Caco-2 (cell line): Measurements from ENCODE around the gene FNBP1. TPM values are rescaled to one million over a fixed set of nuclear protein-coding genes. Genes with fewer than 3 reads are reported as not detected.

Source experiments
- BruUV-seq: library from RNA; stranded (reverse); fragments of 400-500 nt; replicated peaks from 2 replicates; lab custom pipeline; 2021; lab: Mats Ljungman, UMichigan
- CTCF ChIA-PET: fragments of 300-600 bp; sonication (Branson Sonifier 250); formaldehyde crosslinking; loops from one replicate; lab custom pipeline; 2022; ENCODE audit warnings: antibody characterized with exemption; lab: Charles Lee
- POLR2A ChIA-PET: fragments of 300-600 bp; sonication (Branson Sonifier 250); formaldehyde crosslinking; loops from one replicate; lab custom pipeline; 2022; ENCODE audit warnings: antibody characterized with exemption; lab: Charles Lee
- DNase-seq, 2 experiments: peaks; one replicate each; pipeline versions ENCODE4 v3.0.0 to v3.0.0-alpha.2; 2020 to 2022
- H3K27me3 ChIP-seq: replicated peaks from 2 replicates; pipeline ENCODE4 v1.6.0; 2011; ENCODE audit warnings: low read length; ENCODE audit not compliant: control insufficient read depth, insufficient read depth
- H3K36me3 ChIP-seq: 2 replicates; pipeline ENCODE4 v1.5.1; 2011; ENCODE audit warnings: low read length; ENCODE audit not compliant: control insufficient read depth, insufficient read depth
- H3K4me1 ChIP-seq: fragments of 250-450 bp; sonication (Bioruptor Pico); 2 replicates; pipeline ENCODE4 v1.5.1; 2020; ENCODE audit warnings: mild to moderate bottlenecking
- H3K4me3 ChIP-seq: 2 replicates; pipeline ENCODE4 v1.5.1; 2011; ENCODE audit warnings: low read depth, mild to moderate bottlenecking, control low read depth, low read length
- H3K9me3 ChIP-seq: fragments of 250-450 bp; sonication (Bioruptor Pico); 2 replicates; pipeline ENCODE4 v1.5.1; 2020; ENCODE audit warnings: mild to moderate bottlenecking, moderate library complexity
- H3K27ac Mint-ChIP-seq: one replicate; pipeline ENCODE4 v1.8.0; 2022; ENCODE audit warnings: mixed read lengths; ENCODE audit not compliant: unreplicated experiment
- H3K27me3 Mint-ChIP-seq: one replicate; pipeline ENCODE4 v1.8.0; 2022; ENCODE audit warnings: mixed read lengths; ENCODE audit not compliant: insufficient read depth, unreplicated experiment
- H3K36me3 Mint-ChIP-seq: one replicate; pipeline ENCODE4 v1.8.0; 2022; ENCODE audit warnings: mild to moderate bottlenecking, mixed read lengths; ENCODE audit not compliant: insufficient read depth, unreplicated experiment
- H3K4me1 Mint-ChIP-seq: one replicate; pipeline ENCODE4 v1.8.0; 2022; ENCODE audit warnings: low read depth, mixed read lengths; ENCODE audit not compliant: unreplicated experiment
- H3K4me3 Mint-ChIP-seq: one replicate; pipeline ENCODE4 v1.8.0; 2022; ENCODE audit warnings: mild to moderate bottlenecking, moderate library complexity, mixed read lengths; ENCODE audit not compliant: unreplicated experiment
- H3K9me3 Mint-ChIP-seq: one replicate; pipeline ENCODE4 v1.8.0; 2022; ENCODE audit warnings: mixed read lengths; ENCODE audit not compliant: unreplicated experiment
- intact Hi-C: fragments of 100-400 bp; cut with micrococcal nuclease; formaldehyde crosslinking; loops from one replicate; pipeline ENCODE4 v1.10.0; 2022; ENCODE audit not compliant: unreplicated experiment
- total RNA-seq: library from RNA; stranded (reverse); gene quantifications from 2 replicates; pipeline ENCODE4 v1.2.3, GENCODE V29; 2022
- TF ChIP-seq, protein P1 (sequence below), 2 experiments: fragments of 200-600 bp in 1 of 2; IDR thresholded peaks; 1 replicate in 1 of 2; 2 replicates in 1 of 2; pipeline versions ENCODE4 v1.5.1 to v1.8.0; 2011 to 2022; ENCODE audit warnings: antibody characterized with exemption in 1 of 2, control low read depth in 1 of 2, inconsistent platforms in 1 of 2, low read depth in 1 of 2, low read length in 1 of 2, mild to moderate bottlenecking in 1 of 2, moderate library complexity in 1 of 2; ENCODE audit not compliant: insufficient read depth in 1 of 2, severe bottlenecking in 1 of 2, unreplicated experiment in 1 of 2

The FNBP1 gene
- total RNA-seq, 1 experiment from 2014 or later: 33.2 TPM

- Mint-ChIP-seq H3K4me3 (no peak overlapping the region), H3K36me3 (peaks cover 5% of the 10 kb centered on the region), H3K27ac (no peak overlapping the region), H3K9me3 (no peaks in the 10 kb centered on the region), H3K27me3 (no peaks in the 10 kb centered on the region), H3K4me1 (no peaks in the 10 kb centered on the region)
- no peak for DNase-seq
- intact Hi-C loops: no loop called here
- Histone ChIP-seq H3K36me3 (no peaks in the 10 kb centered on the region), H3K4me3 (no peak overlapping the region), H3K27me3 (no peaks in the 10 kb centered on the region), H3K9me3 (no peaks in the 10 kb centered on the region), H3K4me1 (no peaks in the 10 kb centered on the region)
- ChIA-PET CTCF (no interaction called here), POLR2A (no interaction called here)
- TF ChIP-seq, protein P1, sequence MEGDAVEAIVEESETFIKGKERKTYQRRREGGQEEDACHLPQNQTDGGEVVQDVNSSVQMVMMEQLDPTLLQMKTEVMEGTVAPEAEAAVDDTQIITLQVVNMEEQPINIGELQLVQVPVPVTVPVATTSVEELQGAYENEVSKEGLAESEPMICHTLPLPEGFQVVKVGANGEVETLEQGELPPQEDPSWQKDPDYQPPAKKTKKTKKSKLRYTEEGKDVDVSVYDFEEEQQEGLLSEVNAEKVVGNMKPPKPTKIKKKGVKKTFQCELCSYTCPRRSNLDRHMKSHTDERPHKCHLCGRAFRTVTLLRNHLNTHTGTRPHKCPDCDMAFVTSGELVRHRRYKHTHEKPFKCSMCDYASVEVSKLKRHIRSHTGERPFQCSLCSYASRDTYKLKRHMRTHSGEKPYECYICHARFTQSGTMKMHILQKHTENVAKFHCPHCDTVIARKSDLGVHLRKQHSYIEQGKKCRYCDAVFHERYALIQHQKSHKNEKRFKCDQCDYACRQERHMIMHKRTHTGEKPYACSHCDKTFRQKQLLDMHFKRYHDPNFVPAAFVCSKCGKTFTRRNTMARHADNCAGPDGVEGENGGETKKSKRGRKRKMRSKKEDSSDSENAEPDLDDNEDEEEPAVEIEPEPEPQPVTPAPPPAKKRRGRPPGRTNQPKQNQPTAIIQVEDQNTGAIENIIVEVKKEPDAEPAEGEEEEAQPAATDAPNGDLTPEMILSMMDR (IDR thresholded peaks at IDR 0.05; ENCODE audit: insufficient read depth in 1 of 2, low read depth in 1 of 2, low read length in 1 of 2, severe bottlenecking in 1 of 2, unreplicated experiment in 1 of 2): no peak
- no TSS peak for BruUV-seq
Measured at GRCh38 chr9:129874261-129875101, 168.5 kb downstream of the FNBP1 start.

DNA sequence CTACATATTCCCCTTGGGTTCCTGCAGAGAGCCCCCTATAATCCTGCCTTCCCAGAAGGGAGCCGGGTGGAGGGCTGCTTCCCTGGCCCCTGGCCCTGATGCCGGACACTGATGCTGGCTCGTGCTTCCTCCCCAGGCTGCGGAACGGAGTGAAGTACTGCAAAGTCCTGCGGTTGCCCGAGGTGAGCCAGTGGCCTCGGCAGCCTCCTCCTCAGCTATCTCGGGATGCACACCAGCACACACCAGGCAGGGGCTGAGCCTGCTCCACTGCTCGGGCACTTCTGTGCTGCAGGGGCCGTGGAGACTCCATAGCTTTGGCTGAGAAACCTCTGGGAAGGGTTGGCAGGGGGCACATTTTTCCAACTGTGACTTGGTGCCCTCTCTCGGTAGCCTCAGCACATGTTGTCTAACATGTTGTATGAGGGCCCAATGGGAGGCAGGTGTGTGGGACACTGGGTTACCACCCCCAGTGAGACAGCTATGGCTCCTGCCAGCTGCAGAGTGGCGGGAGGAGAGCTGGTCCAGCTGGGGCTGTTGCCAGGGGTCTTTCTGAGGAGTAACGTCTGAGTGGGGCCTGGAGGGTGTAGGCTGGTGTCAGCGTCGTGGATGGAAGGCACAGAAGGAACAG is 169.3 kb downstream of the FNBP1 start:
- Mint-ChIP-seq H3K9me3 (no peaks in the 10 kb centered on the region), H3K4me3 (no peak overlapping the region), H3K27me3 (no peaks in the 10 kb centered on the region), H3K27ac (no peak overlapping the region), H3K36me3 (peaks cover 9% of the 10 kb centered on the region), H3K4me1 (no peaks in the 10 kb centered on the region)
- Histone ChIP-seq H3K9me3 (no peaks in the 10 kb centered on the region), H3K36me3 (no peaks in the 10 kb centered on the region), H3K4me1 (no peaks in the 10 kb centered on the region), H3K27me3 (no peaks in the 10 kb centered on the region), H3K4me3 (no peak overlapping the region)
- BruUV-seq: no TSS peak
- TF ChIP-seq, protein P1 (IDR thresholded peaks at IDR 0.05; ENCODE audit: insufficient read depth in 1 of 2, low read depth in 1 of 2, low read length in 1 of 2, severe bottlenecking in 1 of 2, unreplicated experiment in 1 of 2): no peak
- intact Hi-C loops: no loop called here
- POLR2A ChIA-PET: no interaction called here
- DNase-seq: no peak
- CTCF ChIA-PET: no interaction called here

GRCh38 chr9:129871046-129871445 is 171.9 kb downstream of the FNBP1 start:
- Histone ChIP-seq H3K4me3 (no peak overlapping the region), H3K27me3 (no peaks in the 10 kb centered on the region), H3K9me3 (no peaks in the 10 kb centered on the region), H3K36me3 (no peaks in the 10 kb centered on the region), H3K4me1 (no peaks in the 10 kb centered on the region)
- DNase-seq: no peak
- H3K27ac Mint-ChIP-seq: no peak overlapping the region
- no peaks in the 10 kb centered on the region for H3K4me1 Mint-ChIP-seq
- H3K9me3 Mint-ChIP-seq: no peaks in the 10 kb centered on the region
- no peak overlapping the region for H3K4me3 Mint-ChIP-seq
- intact Hi-C loops: no loop called here
- H3K36me3 Mint-ChIP-seq: peaks cover 9% of the 10 kb centered on the region
- ChIA-PET CTCF (no interaction called here), POLR2A (no interaction called here)
- TF ChIP-seq, protein P1 (IDR thresholded peaks at IDR 0.05; ENCODE audit: insufficient read depth in 1 of 2, low read depth in 1 of 2, low read length in 1 of 2, severe bottlenecking in 1 of 2, unreplicated experiment in 1 of 2): no peak
- no TSS peak for BruUV-seq
- no peaks in the 10 kb centered on the region for H3K27me3 Mint-ChIP-seq
